Naive B cell (primary cell): ENCODE data around the gene SLC2A5. TPM values are rescaled to one million over a fixed set of nuclear protein-coding genes. Genes with fewer than 3 reads are reported as not detected.
"Not testable (repeated sequence)": the region's sequence is repeated elsewhere in the genome, so short reads cannot be mapped to it uniquely, and the experiment has no call there.

Experiments
- ATAC-seq, 2 donors: fragments of 150-1000 bp; cut with Tn5 transposase; 2 replicates each; pipeline ENCODE4 v1.10.0; 2021; ENCODE audit warnings: low read depth in 2 of 2, mild to moderate bottlenecking in 2 of 2, moderate library complexity in 2 of 2
- DNase-seq: peaks from one replicate; pipeline ENCODE4 v3.0.0; 2022
- H3K27ac Mint-ChIP-seq, 6 donors: one replicate each; pipeline ENCODE4 v1.8.0; 2020 to 2022; ENCODE audit warnings: mild to moderate bottlenecking in 6 of 6, mixed read lengths in 6 of 6, moderate library complexity in 5 of 6, inconsistent platforms in 2 of 6
- H3K27me3 Mint-ChIP-seq, 3 donors: one replicate each; pipeline ENCODE4 v1.8.0; 2021 to 2022; ENCODE audit warnings: mixed read lengths in 3 of 3, mild to moderate bottlenecking in 1 of 3
- H3K36me3 Mint-ChIP-seq, 2 donors: one replicate each; pipeline ENCODE4 v1.8.0; 2020 to 2022; ENCODE audit warnings: mixed read lengths in 2 of 2, inconsistent platforms in 1 of 2, mild to moderate bottlenecking in 1 of 2
- H3K4me1 Mint-ChIP-seq, 3 donors: one replicate each; pipeline ENCODE4 v1.8.0; 2020 to 2022; ENCODE audit warnings: mixed read lengths in 3 of 3, inconsistent platforms in 1 of 3, mild to moderate bottlenecking in 1 of 3, moderate library complexity in 1 of 3
- H3K4me3 Mint-ChIP-seq, 8 donors: one replicate each; pipeline ENCODE4 v1.8.0; 2020 to 2022; ENCODE audit warnings: mild to moderate bottlenecking in 8 of 8, mixed read lengths in 8 of 8, moderate library complexity in 8 of 8, inconsistent platforms in 2 of 8
- H3K9me3 Mint-ChIP-seq, 7 donors: one replicate each; pipeline ENCODE4 v1.8.0; 2020 to 2022; ENCODE audit warnings: mixed read lengths in 7 of 7, mild to moderate bottlenecking in 5 of 7, inconsistent platforms in 2 of 7, moderate library complexity in 1 of 7
- polyA plus RNA-seq, 6 donors: library from polyadenylated mRNA; unstranded; fragments of 300-500 nt; fragmentation: Illumina TruSeq; gene quantifications; one replicate each; pipeline ENCODE4 v1.2.3, GENCODE V29; 2021; ENCODE audit warnings: low read depth in 6 of 6

The SLC2A5 gene
- polyA plus RNA-seq, 6 donors from 2014 or later = 7.5 to 24.8 (median 21.2) TPM

GRCh38 chr1:9014475-9015375 lies 54.7 kb downstream of the SLC2A5 start:
- DNase-seq (no peak), ATAC-seq (no peak)
- Mint-ChIP-seq H3K27ac (no peak overlapping the region), H3K4me3 (no peak overlapping the region), H3K4me1 (peaks cover 38 to 45% (median 39%) of the 10 kb centered on the region in 3 donors), H3K36me3 (no peaks in the 10 kb centered on the region), H3K27me3 (peaks cover 0 to 15% (median 8%) of the 10 kb centered on the region in 3 donors), H3K9me3 (no peaks in the 10 kb centered on the region)

- Mint-ChIP-seq H3K4me3 (no peak overlapping the region), H3K9me3 (no peaks in the 10 kb centered on the region), H3K27ac (peak overlapping the region in 2 of 6 donors; percentile 11 to 45), H3K36me3 (no peaks in the 10 kb centered on the region), H3K4me1 (peaks cover 40 to 53% (median 44%) of the 10 kb centered on the region in 3 donors), H3K27me3 (peaks cover 0 to 15% (median 8%) of the 10 kb centered on the region in 3 donors)
- ATAC-seq (no peak), DNase-seq (no peak)
Observed at GRCh38 chr1:9013819-9014218, 55.6 kb downstream of the SLC2A5 start.

- Mint-ChIP-seq H3K4me1 (peaks cover 37 to 66% (median 44%) of the 10 kb centered on the region in 3 donors), H3K27me3 (peaks cover 0 to 15% (median 0%) of the 10 kb centered on the region in 3 donors), H3K4me3 (peak overlapping the region in 6 of 8 donors; percentile 2 to 73 (median 24)), H3K27ac (peak overlapping the region in 2 of 6 donors; percentile 69 to 96), H3K36me3 (no peaks in the 10 kb centered on the region), H3K9me3 (no peaks in the 10 kb centered on the region)
- no peak for DNase-seq
- ATAC-seq = no peak
Observed at GRCh38 chr1:9010781-9011323, 58.6 kb downstream of the SLC2A5 start.

GRCh38 chr1:9009438-9010370 lies 59.7 kb downstream of the SLC2A5 start:
- H3K27me3 Mint-ChIP-seq = peaks cover 0 to 15% (median 0%) of the 10 kb centered on the region in 3 donors
- H3K27ac Mint-ChIP-seq = peak overlapping the region in 1 of 6 donors; percentile 76
- no peaks in the 10 kb centered on the region for H3K9me3 Mint-ChIP-seq
- DNase-seq (no peak), ATAC-seq (peak; percentile 23 to 53)
- no peaks in the 10 kb centered on the region for H3K36me3 Mint-ChIP-seq
- peak overlapping the region in 1 of 8 donors; percentile 2 for H3K4me3 Mint-ChIP-seq
- H3K4me1 Mint-ChIP-seq = peaks cover 32 to 66% (median 36%) of the 10 kb centered on the region in 3 donors

- H3K4me3 Mint-ChIP-seq = peak overlapping the region in 2 of 8 donors; percentile 19 to 52
- H3K4me1 Mint-ChIP-seq = peaks cover 32 to 69% (median 36%) of the 10 kb centered on the region in 3 donors
- H3K27ac Mint-ChIP-seq = peak overlapping the region in 3 of 6 donors; percentile 72 to 93 (median 85)
- no peaks in the 10 kb centered on the region for H3K9me3 Mint-ChIP-seq
- ATAC-seq (peak in 1 of 2 donors; percentile 63), DNase-seq (no peak)
- no peaks in the 10 kb centered on the region for H3K36me3 Mint-ChIP-seq
- peaks cover 0 to 15% (median 0%) of the 10 kb centered on the region in 3 donors for H3K27me3 Mint-ChIP-seq
Observed at GRCh38 chr1:9008236-9008635, 61.2 kb downstream of the SLC2A5 start.

- peaks cover 32 to 65% (median 35%) of the 10 kb centered on the region in 3 donors for H3K4me1 Mint-ChIP-seq
- H3K9me3 Mint-ChIP-seq = no peaks in the 10 kb centered on the region
- no peak for ATAC-seq
Observed at GRCh38 chr1:9006956-9007615, 62.3 kb downstream of the SLC2A5 start.

GRCh38 chr1:9005395-9005708 lies 64.1 kb downstream of the SLC2A5 start:
- no peak for ATAC-seq
- Mint-ChIP-seq H3K4me3 (peak overlapping the region in 2 of 8 donors; percentile 32 to 37), H3K9me3 (no peaks in the 10 kb centered on the region), H3K27ac (peak overlapping the region in 1 of 6 donors; percentile 86), H3K27me3 (peaks cover 0 to 6% (median 0%) of the 10 kb centered on the region in 3 donors), H3K4me1 (peaks cover 16 to 48% (median 17%) of the 10 kb centered on the region in 3 donors), H3K36me3 (no peaks in the 10 kb centered on the region)
- DNase-seq = no peak

More at GRCh38 chr1:9006956-9007615, 62.3 kb downstream of the SLC2A5 start:
- peak overlapping the region in 1 of 8 donors; percentile 52 for H3K4me3 Mint-ChIP-seq
- no peak for DNase-seq
- peaks cover 0 to 15% (median 0%) of the 10 kb centered on the region in 3 donors for H3K27me3 Mint-ChIP-seq
- H3K27ac Mint-ChIP-seq = no peak overlapping the region
- H3K36me3 Mint-ChIP-seq = no peaks in the 10 kb centered on the region

- ATAC-seq = peak; percentile 56 to 88
- Mint-ChIP-seq H3K36me3 (no peaks in the 10 kb centered on the region), H3K4me3 (peak overlapping the region in 3 of 8 donors; percentile 10 to 37 (median 32))
Observed at GRCh38 chr1:9004700-9005394, 64.6 kb downstream of the SLC2A5 start.

GRCh38 chr1:9004031-9004699 lies 65.3 kb downstream of the SLC2A5 start:
- H3K4me1 Mint-ChIP-seq = peaks cover 6 to 37% (median 8%) of the 10 kb centered on the region in 3 donors
- H3K27ac Mint-ChIP-seq = peak overlapping the region in 1 of 6 donors; percentile 56
- H3K27me3 Mint-ChIP-seq = peaks cover 0 to 6% (median 0%) of the 10 kb centered on the region in 3 donors
- ATAC-seq = no peak
- DNase-seq = no peak
- no peak overlapping the region for H3K4me3 Mint-ChIP-seq
- H3K36me3 Mint-ChIP-seq = no peaks in the 10 kb centered on the region
- no peaks in the 10 kb centered on the region for H3K9me3 Mint-ChIP-seq

More at GRCh38 chr1:9004700-9005394, 64.6 kb downstream of the SLC2A5 start:
- peaks cover 11 to 43% (median 12%) of the 10 kb centered on the region in 3 donors for H3K4me1 Mint-ChIP-seq
- DNase-seq = peak; percentile 66
- H3K9me3 Mint-ChIP-seq = no peaks in the 10 kb centered on the region
- peaks cover 0 to 6% (median 0%) of the 10 kb centered on the region in 3 donors for H3K27me3 Mint-ChIP-seq
- peak overlapping the region in 1 of 6 donors; percentile 86 for H3K27ac Mint-ChIP-seq

- H3K36me3 Mint-ChIP-seq, H3K27me3 Mint-ChIP-seq, H3K9me3 Mint-ChIP-seq, H3K27ac Mint-ChIP-seq, ATAC-seq, DNase-seq: not testable (repeated sequence)
- Mint-ChIP-seq H3K4me3 (peak overlapping the region in 1 of 8 donors; percentile 24), H3K4me1 (peaks cover 0 to 21% (median 0%) of the 10 kb centered on the region in 3 donors)
Observed at GRCh38 chr1:9002215-9002560, 67.2 kb downstream of the SLC2A5 start.

- not testable (repeated sequence) for H3K9me3 Mint-ChIP-seq, H3K27ac Mint-ChIP-seq, H3K36me3 Mint-ChIP-seq, H3K27me3 Mint-ChIP-seq, ATAC-seq, DNase-seq
- Mint-ChIP-seq H3K4me3 (peak overlapping the region in 1 of 8 donors; percentile 24), H3K4me1 (peaks cover 0 to 16% (median 0%) of the 10 kb centered on the region in 3 donors)
Observed at GRCh38 chr1:9001534-9002214, 67.8 kb downstream of the SLC2A5 start.
